Measurements from ENCODE around the gene MRAP2.

- TF ChIP-seq EP300 (IDR thresholded peaks at IDR 0.05; ENCODE audit: borderline replicate concordance) (no peak), REST (IDR thresholded peaks at IDR 0.05; ENCODE audit: low read depth) (no peak), YY1 (IDR thresholded peaks at IDR 0.05; ENCODE audit: low read depth) (no peak), EGR1 (IDR thresholded peaks at IDR 0.05) (no peak), USF1 (IDR thresholded peaks at IDR 0.05) (no peak), RAD21 (IDR thresholded peaks at IDR 0.05; ENCODE audit: low read depth) (no peak), TCF12 (IDR thresholded peaks at IDR 0.05; ENCODE audit: low read depth) (0 out of 2 replicates have a peak, but pooled peaks have one; percentile 25), TAF1 (IDR thresholded peaks at IDR 0.05; ENCODE audit: low read depth) (no peak)
- TF ChIP-seq, protein P1, sequence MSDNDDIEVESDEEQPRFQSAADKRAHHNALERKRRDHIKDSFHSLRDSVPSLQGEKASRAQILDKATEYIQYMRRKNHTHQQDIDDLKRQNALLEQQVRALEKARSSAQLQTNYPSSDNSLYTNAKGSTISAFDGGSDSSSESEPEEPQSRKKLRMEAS (IDR thresholded peaks at IDR 0.05) = no peak
Measured at GRCh38 chr6:84027340-84028181, 6.0 kb upstream of the MRAP2 start.

All from Ishikawa (cell line).